Fibroblast of lung (primary cell): ENCODE results near the gene CDC42EP3. TPM values are rescaled to one million over a fixed set of nuclear protein-coding genes. Genes with fewer than 3 reads are reported as not detected.

ENCODE experiments used
- DNase-seq, 2 donors: peaks; one replicate each; pipeline versions ENCODE4 v3.0.0 to v3.0.0-alpha.2; 2010; ENCODE audit warnings: low read depth in 2 of 2
- H2AFZ ChIP-seq: 2 replicates; pipeline ENCODE4 v1.5.1; 2012; ENCODE audit warnings: low read length, control low read depth, inconsistent platforms
- H3K27ac ChIP-seq: 2 replicates; pipeline ENCODE4 v1.5.1; 2011; ENCODE audit warnings: low read length, control low read depth; ENCODE audit not compliant: insufficient read depth
- H3K27me3 ChIP-seq: 2 replicates; pipeline ENCODE4 v1.5.1; 2011; ENCODE audit warnings: mild to moderate bottlenecking, low read length; ENCODE audit not compliant: control insufficient read depth, insufficient read depth
- H3K36me3 ChIP-seq: 2 replicates; pipeline ENCODE4 v1.5.1; 2011; ENCODE audit warnings: low read length; ENCODE audit not compliant: control insufficient read depth, insufficient read depth
- H3K4me1 ChIP-seq: 2 replicates; pipeline ENCODE4 v1.5.1; 2011; ENCODE audit warnings: low read length; ENCODE audit not compliant: control insufficient read depth, insufficient read depth; ENCODE audit errors: extremely low read depth
- H3K4me2 ChIP-seq: 2 replicates; pipeline ENCODE4 v1.5.1; 2011; ENCODE audit warnings: low read length, control low read depth; ENCODE audit not compliant: insufficient read depth; ENCODE audit errors: extremely low read depth
- H3K4me3 ChIP-seq, 4 experiments: fragments of 200-600 bp in 1 of 4; sonication (generic) in 1 of 4; replicated peaks in 1 of 4; 2 replicates each; pipeline ENCODE4 v1.5.1; 2011 to 2016; ENCODE audit warnings: low read length in 4 of 4, low read depth in 3 of 4, mild to moderate bottlenecking in 3 of 4, control low read depth in 2 of 4, inconsistent platforms in 1 of 4, mixed read lengths in 1 of 4; ENCODE audit not compliant: insufficient read depth in 1 of 4; ENCODE audit errors: control extremely low read depth in 1 of 4
- H3K79me2 ChIP-seq: 2 replicates; pipeline ENCODE4 v1.5.1; 2012; ENCODE audit warnings: mild to moderate bottlenecking, low read length, inconsistent platforms; ENCODE audit not compliant: control insufficient read depth, insufficient read depth
- H3K9ac ChIP-seq: 2 replicates; pipeline ENCODE4 v1.5.1; 2011; ENCODE audit warnings: mild to moderate bottlenecking, low read length, control low read depth; ENCODE audit not compliant: insufficient read depth
- H3K9me3 ChIP-seq: 2 replicates; pipeline ENCODE4 v1.5.1; 2012; ENCODE audit warnings: low read depth, low read length; ENCODE audit not compliant: control insufficient read depth, insufficient read depth
- H4K20me1 ChIP-seq: 2 replicates; pipeline ENCODE4 v1.5.1; 2011; ENCODE audit warnings: low read length; ENCODE audit not compliant: control insufficient read depth, insufficient read depth; ENCODE audit errors: extremely low read depth
- EZH2 ChIP-seq: IDR thresholded peaks from 2 replicates; pipeline ENCODE4 v1.5.1; 2012; ENCODE audit warnings: low read length, control low read depth, mild to moderate bottlenecking; ENCODE audit errors: missing control alignments
- polyA plus RNA-seq, 2 donors: library from polyadenylated mRNA; depleted of rRNA in 1 of 2; stranded (reverse) in 1 of 2; unstranded in 1 of 2; fragments of >200 nt; gene quantifications; 2 replicates each; pipeline ENCODE4 v1.2.1, GENCODE V29; 2011 to 2012; ENCODE audit warnings: missing spikeins in 1 of 2
- total RNA-seq: library from RNA; depleted of rRNA; stranded (reverse); fragments of >200 nt; gene quantifications from 2 replicates; pipeline ENCODE4 v1.2.1, GENCODE V29; 2014
- TF ChIP-seq, protein P1 (sequence below), 2 donors: IDR thresholded peaks in 1 of 2; conservative IDR thresholded peaks in 1 of 2; 1 replicate in 1 of 2; 2 replicates in 1 of 2; pipeline ENCODE4 v1.5.1; 2011 to 2012; ENCODE audit warnings: low read length in 2 of 2, control low read depth in 1 of 2, inconsistent platforms in 1 of 2, low read depth in 1 of 2, mild to moderate bottlenecking in 1 of 2

The CDC42EP3 gene
- total and polyA plus RNA-seq, 2 donors (not counting 1 experiment from before 2014, with no cell fraction given), result 19.2 to 328 TPM

DNA sequence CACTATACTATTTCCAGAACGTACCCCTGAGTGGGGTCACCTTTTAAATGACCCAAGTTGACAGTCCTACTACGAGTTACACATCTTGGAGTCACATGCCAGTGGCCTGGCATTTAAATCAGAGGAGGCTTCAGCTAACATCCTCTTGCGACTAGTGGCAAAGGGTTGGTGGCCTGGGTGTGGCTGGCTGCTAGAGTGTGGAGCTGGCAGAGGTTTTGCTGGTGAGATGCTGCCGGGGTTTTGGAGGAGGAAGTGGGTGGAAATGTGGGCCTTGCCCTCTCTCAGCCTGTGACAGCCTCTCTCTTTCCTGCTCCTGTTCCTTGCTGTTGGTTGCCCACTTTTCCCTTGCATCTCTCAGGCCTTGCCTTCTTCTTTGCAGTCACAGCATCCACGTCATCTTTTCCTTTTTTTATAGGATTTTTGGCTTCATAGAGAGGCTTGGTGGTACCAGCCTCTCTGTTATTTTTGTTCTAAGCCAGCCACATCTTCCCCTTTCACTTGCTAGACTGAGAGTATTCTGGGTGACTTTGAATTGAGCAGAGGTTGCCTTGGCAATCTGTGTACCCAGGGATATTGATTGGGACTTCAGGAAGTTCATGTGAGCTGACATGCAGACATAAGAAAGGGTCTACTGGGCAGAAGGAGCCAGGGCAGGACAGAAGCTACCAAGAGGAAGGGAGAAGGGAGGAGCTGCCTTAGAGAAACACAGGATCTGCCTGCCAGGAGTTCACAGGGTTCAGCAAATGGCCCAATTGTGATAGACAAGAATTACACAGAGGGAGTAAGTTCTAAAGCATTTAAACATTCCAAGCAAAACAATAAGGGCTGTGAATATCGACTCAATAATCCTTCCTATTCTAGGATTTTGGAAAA is 55.4 kb downstream of the CDC42EP3 start:
- H2AFZ ChIP-seq, result no peak overlapping the region
- H4K20me1 ChIP-seq, result no peaks in the 10 kb centered on the region
- no peaks in the 10 kb centered on the region for H3K9me3 ChIP-seq
- no peaks in the 10 kb centered on the region for H3K27me3 ChIP-seq
- no peak overlapping the region for H3K9ac ChIP-seq
- no peaks in the 10 kb centered on the region for H3K79me2 ChIP-seq
- TF ChIP-seq, protein P1, sequence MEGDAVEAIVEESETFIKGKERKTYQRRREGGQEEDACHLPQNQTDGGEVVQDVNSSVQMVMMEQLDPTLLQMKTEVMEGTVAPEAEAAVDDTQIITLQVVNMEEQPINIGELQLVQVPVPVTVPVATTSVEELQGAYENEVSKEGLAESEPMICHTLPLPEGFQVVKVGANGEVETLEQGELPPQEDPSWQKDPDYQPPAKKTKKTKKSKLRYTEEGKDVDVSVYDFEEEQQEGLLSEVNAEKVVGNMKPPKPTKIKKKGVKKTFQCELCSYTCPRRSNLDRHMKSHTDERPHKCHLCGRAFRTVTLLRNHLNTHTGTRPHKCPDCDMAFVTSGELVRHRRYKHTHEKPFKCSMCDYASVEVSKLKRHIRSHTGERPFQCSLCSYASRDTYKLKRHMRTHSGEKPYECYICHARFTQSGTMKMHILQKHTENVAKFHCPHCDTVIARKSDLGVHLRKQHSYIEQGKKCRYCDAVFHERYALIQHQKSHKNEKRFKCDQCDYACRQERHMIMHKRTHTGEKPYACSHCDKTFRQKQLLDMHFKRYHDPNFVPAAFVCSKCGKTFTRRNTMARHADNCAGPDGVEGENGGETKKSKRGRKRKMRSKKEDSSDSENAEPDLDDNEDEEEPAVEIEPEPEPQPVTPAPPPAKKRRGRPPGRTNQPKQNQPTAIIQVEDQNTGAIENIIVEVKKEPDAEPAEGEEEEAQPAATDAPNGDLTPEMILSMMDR (conservative IDR thresholded peaks at IDR 0.05 in 1 of 2, IDR thresholded peaks at IDR 0.05 in 1 of 2; ENCODE audit: low read depth in 1 of 2, low read length in 2 of 2), result no peak
- TF ChIP-seq EZH2, result no peak
- H3K4me3 ChIP-seq, result no peak overlapping the region
- H3K4me1 ChIP-seq, result peaks cover 9% of the 10 kb centered on the region
- no peak for DNase-seq
- no peak overlapping the region for H3K4me2 ChIP-seq
- no peaks in the 10 kb centered on the region for H3K36me3 ChIP-seq
- no peak overlapping the region for H3K27ac ChIP-seq

DNA sequence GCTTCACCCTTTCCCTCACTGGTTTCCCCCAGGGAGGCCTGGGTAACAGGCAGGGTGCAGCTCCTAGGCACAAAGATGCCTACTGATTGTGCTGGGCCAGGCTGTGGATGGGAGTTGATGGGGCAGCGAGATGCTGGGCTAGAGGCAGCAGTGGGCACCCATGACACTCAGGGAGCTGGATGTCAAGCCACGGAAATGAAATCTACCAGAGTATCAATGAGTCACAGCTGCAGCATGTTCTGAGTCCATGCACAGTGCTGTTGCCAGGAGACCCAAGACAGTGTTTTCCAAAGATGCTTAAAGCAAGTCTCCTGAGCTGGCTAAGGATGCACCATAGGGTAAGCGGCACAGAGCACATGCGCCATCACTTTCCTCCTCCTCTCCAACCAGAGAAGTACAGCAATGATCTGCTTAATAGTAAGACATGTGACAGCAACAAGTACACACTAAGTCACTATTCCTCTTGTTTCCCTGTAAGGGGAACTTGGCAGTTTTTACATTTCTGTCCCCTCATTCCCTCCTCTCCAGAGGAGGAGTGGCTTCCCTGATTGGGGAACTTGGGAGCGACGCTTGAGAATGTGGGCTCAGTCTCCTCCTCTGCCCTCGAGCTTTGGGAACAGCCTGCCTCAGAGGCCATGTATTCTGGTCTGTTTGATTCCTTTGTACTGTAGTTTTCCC is 57.2 kb downstream of the CDC42EP3 start:
- Histone ChIP-seq H3K36me3 (no peaks in the 10 kb centered on the region), H3K9ac (no peak overlapping the region), H3K4me3 (no peak overlapping the region), H3K27me3 (no peaks in the 10 kb centered on the region), H4K20me1 (no peaks in the 10 kb centered on the region), H3K9me3 (no peaks in the 10 kb centered on the region), H3K79me2 (no peaks in the 10 kb centered on the region), H2AFZ (no peak overlapping the region), H3K27ac (peak overlapping the region; percentile 24), H3K4me2 (no peak overlapping the region), H3K4me1 (peaks cover 9% of the 10 kb centered on the region)
- peak; percentile 79 to 93 for DNase-seq
- TF ChIP-seq, protein P1 (conservative IDR thresholded peaks at IDR 0.05 in 1 of 2, IDR thresholded peaks at IDR 0.05 in 1 of 2; ENCODE audit: low read depth in 1 of 2, low read length in 2 of 2), result no peak
- TF ChIP-seq EZH2, result no peak

DNA sequence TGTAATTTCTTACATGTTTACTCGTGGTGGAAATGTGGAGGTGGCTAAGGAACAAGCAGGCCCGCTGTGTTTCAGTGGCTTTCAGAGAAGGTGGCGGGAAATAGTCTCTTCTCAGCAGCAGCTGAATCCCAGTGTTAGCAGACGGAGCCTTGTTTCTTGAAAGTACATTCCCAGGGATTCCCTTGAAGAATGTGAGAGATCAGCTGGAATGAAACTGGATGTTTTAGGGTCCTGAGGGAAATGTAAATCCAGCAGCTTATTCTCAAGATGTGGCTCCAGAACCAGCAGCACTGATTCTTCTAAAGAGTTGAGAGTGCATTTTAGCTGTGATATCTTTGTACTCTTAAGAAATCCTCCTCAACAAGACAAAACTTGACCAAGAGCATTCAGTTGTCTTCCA is 59.1 kb downstream of the CDC42EP3 start:
- Histone ChIP-seq H3K4me3 (no peak overlapping the region), H3K27ac (no peak overlapping the region), H3K79me2 (no peaks in the 10 kb centered on the region), H3K36me3 (no peaks in the 10 kb centered on the region), H2AFZ (no peak overlapping the region), H3K9ac (no peak overlapping the region), H3K27me3 (no peaks in the 10 kb centered on the region), H3K4me1 (peaks cover 9% of the 10 kb centered on the region), H3K9me3 (no peaks in the 10 kb centered on the region), H4K20me1 (no peaks in the 10 kb centered on the region), H3K4me2 (no peak overlapping the region)
- DNase-seq, result no peak
- TF ChIP-seq, protein P1 (conservative IDR thresholded peaks at IDR 0.05 in 1 of 2, IDR thresholded peaks at IDR 0.05 in 1 of 2; ENCODE audit: low read depth in 1 of 2, low read length in 2 of 2), result no peak
- TF ChIP-seq EZH2, result no peak
